GM15510 (cell line): ENCODE data around the gene BCL7B.
A peak's percentile ranks its signal among the peaks of the same experiment; 100 is the strongest.

ENCODE experiments used
- POLR2A ChIP-seq: IDR thresholded peaks from 3 replicates; pipeline ENCODE4 v1.6.1; 2011; ENCODE audit warnings: borderline replicate concordance; ENCODE audit not compliant: insufficient read length; ENCODE audit errors: extremely low read depth

BCL7B gene

GRCh38 chr7:73582664-73583202 is 25.2 kb upstream of the BCL7B start:
- TF ChIP-seq POLR2A = no peak

- TF ChIP-seq POLR2A = peak; percentile 98
Observed at GRCh38 chr7:73578342-73579128, 21.0 kb upstream of the BCL7B start, which contains the start of gene TBL2. TBL2 (minus strand) TSS chr7:73578579; CDS start chr7:73578549, 30 bp downstream.

GRCh38 chr7:73577627-73578341 is 20.3 kb upstream of the BCL7B start:
- TF ChIP-seq POLR2A = no peak

GRCh38 chr7:73573791-73574190 is 16.3 kb upstream of the BCL7B start:
- TF ChIP-seq POLR2A = no peak

- TF ChIP-seq POLR2A = no peak
Observed at GRCh38 chr7:73573276-73573675, 15.8 kb upstream of the BCL7B start.

- TF ChIP-seq POLR2A = no peak
Observed at GRCh38 chr7:73572767-73573186, 15.3 kb upstream of the BCL7B start.

- TF ChIP-seq POLR2A = no peak
Observed at GRCh38 chr7:73570977-73571376, 13.5 kb upstream of the BCL7B start.

- TF ChIP-seq POLR2A = no peak
Observed at GRCh38 chr7:73570521-73570920, 13.0 kb upstream of the BCL7B start.

- no peak for TF ChIP-seq POLR2A
Observed at GRCh38 chr7:73569042-73569608, 11.6 kb upstream of the BCL7B start.

GRCh38 chr7:73567846-73568685 is 10.6 kb upstream of the BCL7B start:
- TF ChIP-seq POLR2A = no peak

- TF ChIP-seq POLR2A = no peak
Observed at GRCh38 chr7:73567140-73567539, 9.7 kb upstream of the BCL7B start.

- TF ChIP-seq POLR2A = no peak
Observed at GRCh38 chr7:73565675-73566340, 8.3 kb upstream of the BCL7B start.

- TF ChIP-seq POLR2A = no peak
Observed at GRCh38 chr7:73560109-73560835, 2.8 kb upstream of the BCL7B start.
